B cell (primary cell): ENCODE results near the gene DENND10. TPM values are rescaled to one million over a fixed set of nuclear protein-coding genes. Genes with fewer than 3 reads are reported as not detected.

Source experiments
- ATAC-seq: fragments of 200-7000 bp; cut with Tn5 transposase; one replicate; pipeline ENCODE4 v1.10.0; 2021; ENCODE audit warnings: low read depth, mild to moderate bottlenecking, moderate number of reproducible peaks, moderate library complexity
- CTCF ChIA-PET: fragments of 350-600 bp; sonication (Branson Sonifier 250); formaldehyde crosslinking; loops from one replicate; lab custom pipeline; 2021; ENCODE audit warnings: antibody characterized with exemption, inconsistent platforms; lab: Charles Lee
- POLR2A ChIA-PET: fragments of 350-600 bp; sonication (Branson Sonifier 250); formaldehyde crosslinking; loops from one replicate; lab custom pipeline; 2021; ENCODE audit warnings: antibody characterized with exemption; lab: Charles Lee
- DNase-seq: peaks from one replicate; pipeline ENCODE4 v3.0.0; 2013
- H2AFZ ChIP-seq: 2 replicates; pipeline ENCODE4 v1.6.1; 2012; ENCODE audit warnings: mild to moderate bottlenecking, low read depth, low read length; ENCODE audit not compliant: insufficient read depth, poor library complexity, severe bottlenecking
- H3K27ac ChIP-seq, 2 donors: 1 replicate in 1 of 2; 2 replicates in 1 of 2; pipeline ENCODE4 v1.5.1; 2012 to 2013; ENCODE audit warnings: low read length in 2 of 2, mild to moderate bottlenecking in 2 of 2, moderate library complexity in 1 of 2
- H3K27me3 ChIP-seq, 4 experiments: fragments of 200-600 bp in 1 of 4; sonication (generic) in 1 of 4; replicated peaks in 1 of 4; 1 replicate in 2 of 4; 2 replicates in 2 of 4; pipeline versions ENCODE4 v1.6.1 to v1.7.0; 2013 to 2016; ENCODE audit warnings: low read length in 3 of 4, mild to moderate bottlenecking in 2 of 4, mixed read lengths in 1 of 4, moderate library complexity in 1 of 4; ENCODE audit not compliant: insufficient read depth in 4 of 4, control insufficient read depth in 3 of 4; ENCODE audit errors: control extremely low read depth in 1 of 4
- H3K36me3 ChIP-seq, 2 experiments: replicated peaks in 1 of 2; 1 replicate in 1 of 2; 2 replicates in 1 of 2; pipeline versions ENCODE4 v1.6.1 to v1.7.1; 2013; ENCODE audit warnings: low read length in 1 of 2; ENCODE audit not compliant: insufficient read depth in 2 of 2, control insufficient read depth in 1 of 2; ENCODE audit errors: control extremely low read depth in 1 of 2, extremely low read depth in 1 of 2
- H3K4me1 ChIP-seq, 2 donors: fragments of 200-600 bp in 1 of 2; sonication (generic) in 1 of 2; 1 replicate in 1 of 2; 2 replicates in 1 of 2; pipeline versions ENCODE4 v1.5.1 to v1.6.1; 2013 to 2017; ENCODE audit warnings: low read length in 2 of 2; ENCODE audit not compliant: control insufficient read depth in 2 of 2, insufficient read depth in 2 of 2
- H3K4me2 ChIP-seq: replicated peaks from 2 replicates; pipeline ENCODE3; 2012; ENCODE audit warnings: mild to moderate bottlenecking, low read depth, low read length; ENCODE audit not compliant: poor library complexity, severe bottlenecking
- H3K4me3 ChIP-seq, 5 experiments: fragments of 200-600 bp in 1 of 5; sonication (generic) in 1 of 5; 1 replicate in 3 of 5; 2 replicates in 2 of 5; pipeline versions ENCODE4 v1.5.1 to v1.7.0; 2011 to 2016; ENCODE audit warnings: low read length in 4 of 5, mild to moderate bottlenecking in 4 of 5, low read depth in 2 of 5, control low read depth in 1 of 5, moderate library complexity in 1 of 5; ENCODE audit not compliant: insufficient read depth in 1 of 5; ENCODE audit errors: control extremely low read depth in 1 of 5, extremely low read depth in 1 of 5
- H3K79me2 ChIP-seq: fragments of 200-600 bp; sonication (generic); one replicate; pipeline ENCODE4 v1.6.0; 2016; ENCODE audit warnings: low read length; ENCODE audit not compliant: control insufficient read depth, insufficient read depth
- H3K9ac ChIP-seq: fragments of 200-600 bp; sonication (generic); 2 replicates; pipeline ENCODE4 v1.6.1; 2017; ENCODE audit warnings: mild to moderate bottlenecking, low read length, moderate library complexity
- H3K9me3 ChIP-seq, 3 donors: one replicate each; pipeline versions ENCODE4 v1.6.1 to v1.7.1; 2013; ENCODE audit warnings: low read length in 2 of 3; ENCODE audit not compliant: control insufficient read depth in 2 of 3, insufficient read depth in 1 of 3; ENCODE audit errors: control extremely low read depth in 1 of 3
- H4K20me1 ChIP-seq: 2 replicates; pipeline ENCODE4 v1.6.0; 2012; ENCODE audit warnings: mild to moderate bottlenecking, low read length; ENCODE audit not compliant: insufficient read depth, control insufficient read depth, poor library complexity, severe bottlenecking
- H3K27ac Mint-ChIP-seq: one replicate; pipeline ENCODE4 v1.8.0; 2021; ENCODE audit warnings: mixed read lengths
- H3K27me3 Mint-ChIP-seq: one replicate; pipeline ENCODE4 v1.8.0; 2021; ENCODE audit warnings: mixed read lengths
- H3K4me1 Mint-ChIP-seq: one replicate; pipeline ENCODE4 v1.8.0; 2021; ENCODE audit warnings: mixed read lengths
- H3K4me3 Mint-ChIP-seq: one replicate; pipeline ENCODE4 v1.8.0; 2021; ENCODE audit warnings: mixed read lengths
- H3K9me3 Mint-ChIP-seq: one replicate; pipeline ENCODE4 v1.8.0; 2022; ENCODE audit warnings: mixed read lengths; ENCODE audit not compliant: insufficient read depth
- EZH2 ChIP-seq: IDR thresholded peaks from 2 replicates; pipeline ENCODE4 v1.6.1; 2012; ENCODE audit warnings: borderline replicate concordance, low read depth, mild to moderate bottlenecking, moderate library complexity, low read length; ENCODE audit not compliant: insufficient read depth, poor library complexity, severe bottlenecking
- WGBS: methylation state at CpG from one replicate; pipeline ENCODE4 v1.1.5; 2013; ENCODE audit warnings: missing lambda C conversion rate; ENCODE audit not compliant: insufficient coverage; 5-methylcytosine and 5-hydroxymethylcytosine counted together
- intact Hi-C: fragments of 100-400 bp; cut with micrococcal nuclease; formaldehyde crosslinking; loops from one replicate; pipeline ENCODE4 v1.10.0; 2022
- polyA plus RNA-seq: library from polyadenylated mRNA; depleted of rRNA; stranded (reverse); fragments of >200 nt; gene quantifications from 2 replicates; pipeline ENCODE4 v1.2.3, GENCODE V29; 2012
- total RNA-seq, 2 donors: library from RNA; stranded (reverse); fragments of 120-200 nt in 1 of 2; gene quantifications; 1 replicate in 1 of 2; 2 replicates in 1 of 2; pipeline versions ENCODE4 v1.2.3 to v1.2.4, GENCODE V29; 2013 to 2022
- TF ChIP-seq, protein P1 (sequence below): fragments of 200-600 bp; IDR thresholded peaks from one replicate; pipeline ENCODE4 v1.8.0; 2022; ENCODE audit warnings: antibody characterized with exemption, mild to moderate bottlenecking

The DENND10 gene
- total and polyA plus RNA-seq, 2 donors (not counting 1 experiment from before 2014, with no cell fraction given): 16.6 to 24.4 TPM

DNA sequence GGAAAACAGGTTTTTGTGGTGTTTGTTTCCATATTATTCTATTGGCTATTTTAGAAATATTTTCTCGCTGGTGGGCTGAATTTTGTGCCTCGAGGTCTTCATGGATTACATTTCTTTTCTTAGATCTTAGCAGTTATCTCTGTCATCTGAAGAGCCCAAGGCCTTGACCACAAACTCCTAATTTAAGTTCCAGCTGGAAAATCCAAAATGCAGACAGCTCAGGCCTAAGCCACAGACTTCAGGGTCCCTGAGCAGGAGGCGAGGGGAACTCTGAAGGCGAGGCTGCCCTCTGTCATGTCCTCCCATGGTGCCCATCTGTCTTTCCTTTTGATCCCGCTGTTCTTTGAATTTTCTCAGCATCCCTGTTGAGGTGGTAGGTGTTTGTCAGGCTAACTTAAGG lies 14.3 kb downstream of the DENND10 start:
- Histone ChIP-seq H3K4me2 (no peak overlapping the region), H3K4me1 (peaks cover 0 to 2% of the 10 kb centered on the region in 2 donors), H3K36me3 (peaks cover 3 to 30% of the 10 kb centered on the region in 2 experiments), H3K27ac (no peak overlapping the region), H3K27me3 (no peaks in the 10 kb centered on the region), H4K20me1 (no peaks in the 10 kb centered on the region), H3K9me3 (no peaks in the 10 kb centered on the region), H2AFZ (no peak overlapping the region), H3K9ac (no peak overlapping the region), H3K79me2 (no peaks in the 10 kb centered on the region), H3K4me3 (no peak overlapping the region)
- no peak for ATAC-seq
- no peak for DNase-seq
- Mint-ChIP-seq H3K9me3 (no peaks in the 10 kb centered on the region), H3K27me3 (no peaks in the 10 kb centered on the region), H3K4me3 (no peak overlapping the region), H3K27ac (no peak overlapping the region), H3K4me1 (peaks cover 3% of the 10 kb centered on the region)
- TF ChIP-seq, protein P1, sequence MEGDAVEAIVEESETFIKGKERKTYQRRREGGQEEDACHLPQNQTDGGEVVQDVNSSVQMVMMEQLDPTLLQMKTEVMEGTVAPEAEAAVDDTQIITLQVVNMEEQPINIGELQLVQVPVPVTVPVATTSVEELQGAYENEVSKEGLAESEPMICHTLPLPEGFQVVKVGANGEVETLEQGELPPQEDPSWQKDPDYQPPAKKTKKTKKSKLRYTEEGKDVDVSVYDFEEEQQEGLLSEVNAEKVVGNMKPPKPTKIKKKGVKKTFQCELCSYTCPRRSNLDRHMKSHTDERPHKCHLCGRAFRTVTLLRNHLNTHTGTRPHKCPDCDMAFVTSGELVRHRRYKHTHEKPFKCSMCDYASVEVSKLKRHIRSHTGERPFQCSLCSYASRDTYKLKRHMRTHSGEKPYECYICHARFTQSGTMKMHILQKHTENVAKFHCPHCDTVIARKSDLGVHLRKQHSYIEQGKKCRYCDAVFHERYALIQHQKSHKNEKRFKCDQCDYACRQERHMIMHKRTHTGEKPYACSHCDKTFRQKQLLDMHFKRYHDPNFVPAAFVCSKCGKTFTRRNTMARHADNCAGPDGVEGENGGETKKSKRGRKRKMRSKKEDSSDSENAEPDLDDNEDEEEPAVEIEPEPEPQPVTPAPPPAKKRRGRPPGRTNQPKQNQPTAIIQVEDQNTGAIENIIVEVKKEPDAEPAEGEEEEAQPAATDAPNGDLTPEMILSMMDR: no peak
- no peak for TF ChIP-seq EZH2
- ChIA-PET POLR2A (interaction anchor here (0.7 kb wide), 1 partner anchor 643 kb away, joined by 3 read pairs; no protein-coding TSS in a partner anchor), CTCF (no interaction called here)
- WGBS: 91% methylated on average over 3 of the region's 5 CpGs
- intact Hi-C loops: no loop called here

DNA sequence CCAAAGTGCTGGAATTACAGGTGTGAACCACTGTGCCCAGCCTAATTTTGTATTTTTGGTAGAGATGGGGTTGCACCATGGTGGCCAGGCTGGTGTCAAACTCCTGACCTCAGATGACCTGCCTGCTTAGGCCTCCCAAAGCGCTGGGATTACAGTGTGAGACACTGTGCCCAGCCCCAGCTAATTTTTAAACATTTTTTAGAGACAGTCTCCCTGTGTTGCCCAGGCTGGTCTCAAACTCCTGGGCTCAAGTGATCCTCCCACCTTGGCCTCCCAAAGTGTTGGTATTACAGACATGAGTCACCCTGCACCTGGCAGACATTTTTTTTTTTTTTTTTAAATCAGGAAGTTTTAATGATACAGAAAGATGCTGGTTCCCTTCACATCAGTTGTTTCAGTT lies 15.5 kb downstream of the DENND10 start:
- no peak for ATAC-seq
- Histone ChIP-seq H3K9me3 (no peaks in the 10 kb centered on the region), H3K4me1 (peaks cover 0 to 2% of the 10 kb centered on the region in 2 donors), H3K36me3 (peaks cover 3 to 26% of the 10 kb centered on the region in 2 experiments), H2AFZ (no peak overlapping the region), H4K20me1 (no peaks in the 10 kb centered on the region), H3K79me2 (no peaks in the 10 kb centered on the region), H3K4me3 (no peak overlapping the region), H3K4me2 (no peak overlapping the region), H3K27ac (no peak overlapping the region), H3K9ac (no peak overlapping the region), H3K27me3 (no peaks in the 10 kb centered on the region)
- Mint-ChIP-seq H3K27me3 (no peaks in the 10 kb centered on the region), H3K9me3 (no peaks in the 10 kb centered on the region), H3K27ac (no peak overlapping the region), H3K4me1 (peaks cover 3% of the 10 kb centered on the region), H3K4me3 (no peak overlapping the region)
- CTCF ChIA-PET: no interaction called here
- TF ChIP-seq, protein P1: no peak
- no peak for TF ChIP-seq EZH2
- intact Hi-C loops: no loop called here
- POLR2A ChIA-PET: no interaction called here
- DNase-seq: no peak
- no CpG with 5 or more reads among the region's 1 CpG for WGBS
